HL-60/S4 (cell line): ENCODE measurements around the gene HEG1.
"Not testable (repeated sequence)": the region's sequence is repeated elsewhere in the genome, so short reads cannot be mapped to it uniquely, and the experiment has no call there.

ENCODE experiments used
- in situ Hi-C: fragments of 300-500 bp; cut with MboI; formaldehyde crosslinking; loops from 2 replicates; pipeline ENCODE4 v1.14.3; 2022; ENCODE audit warnings: low sequenced_read_pairs

HEG1 gene

GRCh38 chr3:124960105-124960504 is 95.7 kb downstream of the HEG1 start:
- in situ Hi-C loops, result no loop called here

DNA sequence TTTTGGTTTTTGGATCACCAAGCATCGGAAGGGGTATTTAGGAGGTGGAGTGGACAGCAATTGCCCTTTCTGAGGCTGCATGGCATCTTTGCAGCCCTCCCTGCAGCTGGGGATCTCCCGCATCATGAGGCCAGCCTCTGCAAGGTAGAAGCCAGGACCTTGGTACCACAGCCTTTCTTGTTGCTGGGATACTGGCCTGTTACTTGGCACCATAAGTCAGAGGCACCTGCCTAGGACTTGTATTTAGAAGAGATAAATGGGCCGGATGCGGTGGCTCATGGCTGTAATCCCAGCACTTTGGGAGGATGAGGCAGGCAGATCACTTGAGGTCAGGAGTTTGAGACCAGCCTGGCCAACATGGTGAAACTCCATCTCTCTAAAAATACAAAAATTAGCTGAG is 97.8 kb downstream of the HEG1 start:
- in situ Hi-C loops, result not testable (repeated sequence)

- in situ Hi-C loops, result no loop called here
Observed at GRCh38 chr3:124952282-124952855, 103.4 kb downstream of the HEG1 start.

GRCh38 chr3:124951511-124952281 is 104.1 kb downstream of the HEG1 start:
- in situ Hi-C loops, result no loop called here

DNA sequence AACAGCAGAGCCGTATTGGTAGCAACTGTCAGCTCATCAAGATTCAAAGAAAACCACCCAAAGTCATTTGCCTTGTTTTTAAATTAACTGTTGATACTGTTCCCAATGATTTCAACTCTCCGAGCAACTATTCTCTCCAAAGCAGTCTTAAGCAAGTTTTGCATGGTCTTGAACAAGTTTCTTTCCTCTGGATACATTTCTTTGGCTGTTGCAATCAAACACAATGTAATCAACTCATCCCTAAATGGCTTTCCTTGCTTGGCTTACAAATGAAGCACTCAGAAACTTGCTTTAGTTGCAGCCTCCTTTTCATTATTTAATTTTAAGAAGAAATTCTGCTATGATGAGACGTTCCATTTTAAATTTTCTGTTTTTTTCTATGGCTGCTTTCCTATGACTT is 105.8 kb downstream of the HEG1 start:
- in situ Hi-C loops, result no loop called here

DNA sequence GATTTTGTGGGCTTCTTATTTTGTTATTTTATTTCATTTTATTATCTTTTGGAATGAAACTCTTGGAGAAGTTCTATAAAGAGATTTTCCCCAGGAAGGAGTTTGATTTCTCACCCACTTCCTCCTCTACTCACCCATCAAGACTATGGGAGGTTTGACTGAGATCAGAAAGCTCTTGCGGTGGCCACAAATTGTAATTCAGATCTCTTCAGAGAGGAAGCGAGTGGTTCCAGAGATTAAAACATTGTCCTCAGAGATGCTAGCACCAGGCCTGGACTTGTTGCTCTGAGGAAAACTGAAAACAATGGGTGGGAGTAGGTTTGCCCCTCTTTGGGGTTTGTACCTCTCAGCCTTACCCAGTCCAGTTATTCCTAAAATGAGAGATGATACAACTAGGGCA is 113.2 kb downstream of the HEG1 start:
- in situ Hi-C loops, result loop anchor here (25.0 kb wide), 1 partner anchor 645 kb away; the partner anchor contains the start of gene OSBPL11

GRCh38 chr3:124941771-124942170 is 114.0 kb downstream of the HEG1 start:
- in situ Hi-C loops, result loop anchor here (25.0 kb wide), 1 partner anchor 646 kb away; the partner anchor contains the start of gene OSBPL11

- in situ Hi-C loops, result loop anchor here (25.0 kb wide), 1 partner anchor 648 kb away; the partner anchor contains the start of gene OSBPL11
Observed at GRCh38 chr3:124939661-124940060, 116.1 kb downstream of the HEG1 start.

DNA sequence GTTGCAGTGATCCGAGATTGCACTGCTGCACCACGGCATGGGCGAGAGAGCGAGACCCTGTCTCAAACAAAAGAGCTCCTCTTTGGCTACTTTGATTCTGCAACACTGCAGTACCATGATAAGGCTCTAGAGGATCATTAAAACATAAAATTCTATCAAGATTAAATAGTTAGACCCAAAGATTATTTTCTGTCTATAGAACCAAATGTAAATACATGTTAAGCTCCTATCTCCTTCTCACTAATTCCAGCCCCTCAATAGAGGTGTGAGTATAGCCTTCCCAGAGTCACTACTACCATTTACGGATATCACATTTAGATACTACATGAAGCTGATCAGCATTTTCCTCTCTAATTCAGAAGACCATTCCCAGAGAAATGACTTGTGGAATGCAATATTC is 116.9 kb downstream of the HEG1 start:
- in situ Hi-C loops, result loop anchor here (25.0 kb wide), 1 partner anchor 648 kb away; the partner anchor contains the start of gene OSBPL11

GRCh38 chr3:124937049-124937448 is 118.7 kb downstream of the HEG1 start:
- in situ Hi-C loops, result loop anchor here (25.0 kb wide), 1 partner anchor 650 kb away; the partner anchor contains the start of gene OSBPL11

- in situ Hi-C loops, result loop anchor here (25.0 kb wide), 1 partner anchor 651 kb away; the partner anchor contains the start of gene OSBPL11
Observed at GRCh38 chr3:124935794-124936542, 119.8 kb downstream of the HEG1 start.

DNA sequence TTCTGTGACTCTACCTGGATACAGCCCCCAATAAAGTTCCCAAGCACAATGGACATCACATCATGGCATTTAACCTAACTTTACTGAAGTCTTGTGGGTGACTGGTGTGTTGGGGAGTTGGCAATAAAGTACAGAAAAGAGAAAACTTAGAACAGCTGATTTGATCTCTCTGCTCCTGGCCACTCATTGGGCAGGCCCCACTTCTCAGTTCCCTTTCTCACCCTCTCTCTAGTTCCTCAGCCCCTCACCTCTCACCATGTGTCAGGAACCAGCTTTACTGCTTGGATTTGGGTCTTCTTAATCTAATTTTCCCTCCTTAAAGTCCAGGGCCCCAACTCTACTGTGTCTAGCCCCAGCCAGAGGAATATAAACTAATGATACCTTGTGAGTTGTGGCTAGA is 120.5 kb downstream of the HEG1 start:
- in situ Hi-C loops, result loop anchor here (25.0 kb wide), 1 partner anchor 652 kb away; the partner anchor contains the start of gene OSBPL11

DNA sequence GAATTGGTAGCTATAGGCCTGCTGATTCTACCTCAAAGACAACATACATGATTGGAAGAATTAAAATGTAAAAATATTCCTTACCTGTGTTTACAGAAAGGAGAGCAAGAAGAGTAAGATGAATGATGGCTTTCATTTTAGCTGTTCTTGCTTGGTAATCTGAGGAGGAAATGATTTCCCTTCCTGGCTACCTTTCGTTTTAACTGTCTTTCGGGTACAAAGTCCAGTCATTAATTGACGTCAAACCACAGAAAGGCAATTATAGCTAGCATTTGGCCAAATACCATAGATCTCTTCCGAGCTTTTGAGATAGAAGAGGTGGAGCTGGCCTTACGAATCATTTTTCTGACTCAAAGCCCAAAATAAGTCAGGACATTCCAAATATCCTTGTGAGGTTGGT is 121.2 kb downstream of the HEG1 start, which contains the start of gene MUC13:
Gene MUC13, minus strand, starts transcription at position 175 of the 400 bp plus-strand sequence. Its CDS starts 39 bp downstream, at position 136.
- in situ Hi-C loops, result loop anchor here (25.0 kb wide), 1 partner anchor 653 kb away; the partner anchor contains the start of gene OSBPL11

DNA sequence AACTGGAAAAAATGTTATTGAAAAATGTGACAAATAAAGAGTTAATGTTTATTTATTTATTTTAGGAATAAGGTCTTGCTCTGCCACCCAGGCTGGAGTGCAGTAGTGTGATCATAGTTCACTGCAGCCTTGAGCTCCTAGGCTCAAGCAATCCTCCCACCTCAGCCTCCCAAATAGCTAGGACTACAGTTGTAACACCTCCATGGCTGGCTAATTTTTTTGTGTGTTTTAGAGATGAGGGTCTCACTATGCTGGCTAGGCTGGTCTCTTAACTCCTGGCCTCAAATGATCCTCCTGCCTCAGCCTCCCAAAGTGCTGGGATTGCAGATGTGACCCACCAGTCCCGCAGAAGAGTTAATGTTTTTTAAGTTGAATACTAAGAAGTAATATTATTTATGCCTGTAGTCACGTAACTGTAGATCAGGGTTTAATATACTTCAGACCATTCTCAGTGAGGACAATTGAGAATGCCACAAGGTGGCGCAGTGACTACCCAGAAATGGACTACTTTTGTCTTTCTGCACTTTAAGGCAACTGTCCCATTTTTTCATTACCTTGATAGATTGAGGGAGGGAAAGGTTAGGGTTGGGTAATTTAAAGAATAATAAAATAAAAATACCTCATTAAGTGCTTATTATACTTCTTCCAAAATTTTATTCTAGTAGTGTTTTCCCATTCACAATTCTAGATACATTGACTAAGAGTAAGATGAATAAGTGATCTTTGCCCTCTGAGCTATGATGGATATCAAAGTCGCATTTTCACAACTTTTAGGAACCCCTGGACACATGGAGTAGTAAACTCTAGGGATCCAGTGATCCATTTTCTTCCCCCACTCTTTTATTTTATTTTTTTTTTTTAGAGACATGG is 127.2 kb downstream of the HEG1 start:
- in situ Hi-C loops, result loop anchor here (25.0 kb wide), 1 partner anchor 659 kb away; the partner anchor contains the start of gene OSBPL11

DNA sequence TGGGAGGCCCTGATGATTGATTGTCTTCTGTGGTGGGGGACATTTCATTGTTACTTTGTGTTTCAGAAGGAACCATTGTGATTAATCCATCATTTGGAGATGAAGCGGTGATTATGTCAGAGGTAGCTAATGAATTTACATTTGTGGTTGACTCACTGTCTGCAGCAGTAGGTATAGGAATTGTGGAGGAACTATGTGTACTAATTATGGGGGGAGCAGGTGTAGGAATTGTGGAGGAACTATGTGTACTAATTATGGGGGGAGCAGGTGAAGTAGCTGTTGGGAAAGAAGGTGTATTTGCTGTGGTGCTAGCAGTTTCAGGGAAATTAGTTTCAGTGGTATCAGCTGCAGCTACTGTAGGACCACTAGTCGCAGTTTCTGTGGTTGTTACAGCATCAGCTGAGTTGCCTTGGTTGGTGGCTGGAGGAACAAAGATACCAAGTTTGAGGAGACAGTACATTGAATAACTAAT is 128.2 kb downstream of the HEG1 start:
- in situ Hi-C loops, result loop anchor here (25.0 kb wide), 1 partner anchor 660 kb away; the partner anchor contains the start of gene OSBPL11

DNA sequence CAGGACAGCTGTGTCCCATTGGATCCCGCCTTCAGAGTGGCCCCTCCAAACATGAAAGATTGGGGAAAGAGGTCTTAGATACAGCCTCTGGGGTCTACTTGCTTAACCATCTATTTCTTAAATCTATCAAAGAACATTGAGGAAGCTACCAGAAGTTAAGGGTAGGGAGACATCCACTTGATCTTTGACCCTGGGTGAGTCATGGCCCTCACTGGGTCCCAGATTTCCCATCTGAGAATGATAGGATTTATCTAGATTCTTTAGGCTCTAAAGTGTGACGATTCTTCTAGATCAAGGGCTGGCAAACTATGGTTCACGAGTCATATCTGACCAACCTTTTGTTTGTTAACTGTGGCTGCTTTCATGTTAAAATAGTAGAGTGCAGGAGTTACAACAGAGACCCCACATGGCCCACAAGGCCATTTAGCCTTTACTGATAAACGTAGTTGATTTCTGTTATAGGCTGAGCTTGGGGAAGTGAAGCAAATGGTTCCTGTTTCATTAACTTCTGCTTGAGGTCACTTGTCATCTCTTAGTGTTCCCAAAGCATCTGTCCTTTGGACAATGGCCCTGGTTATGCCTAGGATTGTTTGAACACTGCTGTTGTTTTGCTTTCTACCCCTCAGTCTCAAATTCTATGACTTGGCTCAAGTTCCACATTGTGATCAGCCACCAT is 129.2 kb downstream of the HEG1 start:
- in situ Hi-C loops, result loop anchor here (25.0 kb wide), 1 partner anchor 661 kb away; the partner anchor contains the start of gene OSBPL11

- in situ Hi-C loops, result loop anchor here (25.0 kb wide), 1 partner anchor 663 kb away; the partner anchor contains the start of gene OSBPL11
Observed at GRCh38 chr3:124924741-124925140, 131.1 kb downstream of the HEG1 start.

DNA sequence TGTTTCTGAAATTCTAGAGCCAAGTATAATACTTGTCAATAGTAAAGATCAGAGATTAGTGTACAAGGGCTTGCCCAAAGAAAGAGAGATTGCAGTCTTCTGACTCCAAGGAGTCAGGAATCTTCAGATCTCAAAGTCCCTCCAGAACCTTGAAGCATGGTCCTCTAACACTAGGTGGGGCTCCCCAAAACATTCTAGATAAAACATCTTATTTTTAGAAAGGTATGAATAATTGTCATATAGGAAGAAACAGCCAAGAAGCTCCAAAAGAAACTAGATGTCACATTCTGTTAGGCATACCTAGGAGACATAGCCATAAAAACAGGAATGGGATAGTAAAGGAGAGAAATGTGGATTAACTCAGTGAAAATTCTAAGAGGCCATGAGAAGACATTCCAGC is 132.0 kb downstream of the HEG1 start:
- in situ Hi-C loops, result no loop called here

DNA sequence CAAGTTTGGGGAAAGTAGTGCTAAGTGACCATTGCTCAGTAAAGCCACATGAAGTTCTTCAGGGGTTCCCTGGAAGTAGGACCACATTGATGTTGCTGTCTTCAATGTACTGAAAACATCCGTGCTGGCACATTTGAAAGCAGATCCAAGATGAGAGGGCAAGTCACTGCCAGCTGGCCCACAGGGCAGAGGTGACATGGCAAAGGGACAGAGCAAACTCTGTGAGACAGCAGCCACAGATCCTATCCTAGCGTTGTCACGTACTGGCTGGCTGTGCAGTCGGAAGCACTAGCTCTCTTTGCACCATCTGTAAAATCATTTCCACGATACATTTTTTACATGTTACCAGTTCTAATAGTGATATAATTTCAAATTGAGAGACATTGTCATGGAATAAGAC is 135.1 kb downstream of the HEG1 start:
- in situ Hi-C loops, result no loop called here
